Stimulated activated naive CD8-positive, alpha-beta T cell treated with anti-CD3 and anti-CD28 coated beads, Interleukin-15, Interleukin-2, amounts not matched to agents 100 U/mL and 50 U/mL, for 24 hours (primary cell): Measurements from ENCODE around the gene ETV6.

Experiments
- ATAC-seq: fragments of 150-1000 bp; cut with Tn5 transposase; one replicate; pipeline ENCODE4 v1.10.0; 2021
- DNase-seq: peaks from one replicate; pipeline ENCODE4 v3.0.0; 2021

ETV6 gene

GRCh38 chr12:11645391-11645790 lies 4.1 kb upstream of the ETV6 start:
- ATAC-seq, result no peak
- DNase-seq, result no peak

GRCh38 chr12:11648514-11649412 lies 711 bp upstream of the ETV6 start:
- DNase-seq (peak; percentile 71), ATAC-seq (peak; percentile 36)

DNA sequence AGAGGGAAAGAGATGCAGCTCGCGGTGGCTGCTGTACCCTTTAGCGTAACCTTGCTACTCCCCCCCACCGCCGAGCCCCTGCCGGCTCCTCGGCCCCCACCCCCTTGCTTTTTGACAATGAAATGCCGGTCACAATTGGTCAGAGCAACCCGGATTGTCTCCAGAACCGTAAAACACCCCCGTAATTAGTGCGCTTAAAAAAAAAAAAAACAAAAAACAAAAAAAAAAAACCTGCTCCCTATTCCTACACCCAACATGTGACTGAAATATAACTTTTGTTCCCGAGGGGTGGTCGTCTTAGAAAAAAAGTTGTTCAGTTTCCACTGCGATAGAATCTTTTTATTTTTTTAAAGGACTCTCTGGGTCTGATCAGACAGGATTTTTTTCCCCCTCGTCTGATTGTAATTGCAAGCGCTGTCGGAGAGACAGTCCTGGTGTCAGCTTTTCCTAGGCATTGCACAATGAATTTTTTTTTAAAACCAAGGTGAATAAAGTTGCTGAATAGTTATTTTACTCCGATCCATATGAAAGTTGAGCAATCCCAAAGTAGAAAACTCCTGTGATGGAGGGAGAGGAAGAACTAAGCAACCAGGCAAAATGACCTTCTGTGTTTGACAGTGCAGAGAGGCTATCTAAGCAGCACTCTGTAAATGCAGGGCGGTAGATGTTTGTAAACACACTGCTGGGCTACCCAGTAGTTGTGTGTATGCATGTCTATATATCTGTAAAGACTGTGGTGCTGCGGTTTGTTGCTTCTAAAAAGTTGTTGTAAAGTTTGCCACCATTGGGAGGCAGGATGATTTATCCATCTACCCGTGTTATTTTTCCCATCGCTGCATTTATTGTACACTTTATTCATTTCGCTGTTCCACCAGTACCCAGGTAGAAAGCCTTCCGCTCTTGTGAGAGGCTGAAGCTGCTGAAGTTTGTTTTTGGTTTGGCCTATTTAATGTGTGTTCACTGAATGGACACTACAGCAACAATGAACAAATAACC lies 1.1 kb downstream of the ETV6 start:
- ATAC-seq (no peak), DNase-seq (no peak)

- ATAC-seq (no peak), DNase-seq (no peak)
Measured at GRCh38 chr12:11651381-11651780, 1.9 kb downstream of the ETV6 start.

- DNase-seq (no peak), ATAC-seq (no peak)
Measured at GRCh38 chr12:11651785-11652184, 2.3 kb downstream of the ETV6 start.

- DNase-seq (peak; percentile 21), ATAC-seq (peak; percentile 12)
Measured at GRCh38 chr12:11652351-11653040, 3.0 kb downstream of the ETV6 start.

GRCh38 chr12:11653215-11653753 lies 3.8 kb downstream of the ETV6 start:
- peak; percentile 55 for DNase-seq
- ATAC-seq, result peak; percentile 54

DNA sequence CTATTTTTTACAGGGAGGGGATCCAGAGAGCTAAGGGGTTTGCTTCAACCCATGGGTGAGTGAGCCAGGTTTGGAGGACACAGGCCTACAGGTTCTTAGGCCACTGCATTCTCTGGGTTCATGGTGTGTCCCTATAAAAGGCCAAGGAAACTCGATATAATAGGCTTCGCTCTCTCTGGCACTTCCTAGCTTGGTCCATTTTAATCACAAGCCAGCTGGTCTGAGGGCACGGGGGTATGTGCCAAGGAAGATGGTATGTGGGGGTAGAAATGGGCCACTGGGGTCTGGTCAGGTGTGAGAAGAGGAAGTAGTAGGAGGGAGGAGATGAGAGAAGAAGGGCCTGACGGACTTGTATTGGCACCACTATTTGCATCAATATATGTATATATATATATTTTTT lies 4.9 kb downstream of the ETV6 start:
- no peak for DNase-seq
- ATAC-seq, result no peak

DNA sequence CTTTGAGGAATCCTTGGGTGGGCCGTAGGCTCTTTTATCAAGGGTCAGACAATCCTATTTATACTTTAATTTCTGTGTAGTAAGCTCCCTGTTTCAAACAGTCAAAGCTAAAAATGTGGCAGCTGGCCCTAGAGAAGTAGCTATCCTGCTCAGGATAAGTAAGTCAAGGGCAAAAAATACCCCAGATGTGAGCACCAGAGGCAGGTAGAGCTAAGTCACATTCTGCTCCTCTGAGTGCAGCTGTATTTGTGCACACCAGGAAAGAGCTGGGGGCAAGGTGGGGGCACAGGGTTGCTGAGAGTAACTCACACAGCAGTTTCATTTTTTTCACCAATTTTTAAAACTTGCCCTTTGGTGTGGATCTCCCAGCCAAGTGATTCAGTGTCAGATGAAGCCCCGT lies 5.3 kb downstream of the ETV6 start:
- no peak for DNase-seq

DNA sequence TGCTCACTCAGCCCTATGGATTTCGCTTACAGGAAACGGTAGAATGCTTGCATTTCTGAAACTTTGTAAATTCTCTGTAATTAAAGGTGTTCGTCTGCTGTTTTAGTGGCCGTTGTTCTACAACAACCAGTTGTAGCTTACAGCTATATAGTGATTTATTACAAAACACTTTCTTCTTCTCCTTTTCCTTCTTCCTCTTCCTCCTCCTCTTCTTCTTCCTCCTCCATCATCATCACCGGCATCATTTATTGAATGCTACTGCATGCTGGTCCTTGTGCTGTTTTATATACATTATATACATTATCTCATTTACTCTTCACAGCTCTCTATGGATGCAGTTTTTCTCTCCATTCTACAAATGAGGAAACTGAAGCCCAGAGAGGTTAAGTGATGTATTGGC lies 6.4 kb downstream of the ETV6 start:
- DNase-seq (no peak), ATAC-seq (no peak)

More for the DNA sequence above, 5.3 kb downstream of the ETV6 start:
- no peak for ATAC-seq

- ATAC-seq (no peak), DNase-seq (no peak)
Measured at GRCh38 chr12:11656550-11656949, 7.1 kb downstream of the ETV6 start.

DNA sequence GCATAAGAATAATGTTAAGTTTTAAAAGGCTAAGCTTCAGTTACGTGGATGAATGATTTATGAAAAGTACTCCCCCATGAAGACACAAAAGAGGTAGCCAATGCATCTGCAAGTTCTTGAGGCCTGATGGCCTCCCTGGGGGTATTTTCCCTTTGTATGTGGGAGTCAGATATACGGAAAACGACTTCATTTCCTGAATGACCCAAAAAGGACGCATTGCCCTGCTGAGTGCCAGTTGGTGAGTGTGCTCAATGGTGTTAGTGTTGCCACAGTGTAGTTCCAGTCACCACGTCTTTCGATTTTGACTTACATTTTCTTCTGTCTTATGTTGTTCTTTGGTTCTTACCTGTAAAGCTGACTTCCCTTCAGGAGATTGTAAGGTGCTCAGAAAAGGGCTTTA lies 8.0 kb downstream of the ETV6 start:
- ATAC-seq, result no peak
- no peak for DNase-seq

GRCh38 chr12:11658791-11659190 lies 9.3 kb downstream of the ETV6 start:
- DNase-seq (no peak), ATAC-seq (peak; percentile 29)

GRCh38 chr12:11660624-11661023 lies 11.2 kb downstream of the ETV6 start:
- DNase-seq (no peak), ATAC-seq (no peak)

DNA sequence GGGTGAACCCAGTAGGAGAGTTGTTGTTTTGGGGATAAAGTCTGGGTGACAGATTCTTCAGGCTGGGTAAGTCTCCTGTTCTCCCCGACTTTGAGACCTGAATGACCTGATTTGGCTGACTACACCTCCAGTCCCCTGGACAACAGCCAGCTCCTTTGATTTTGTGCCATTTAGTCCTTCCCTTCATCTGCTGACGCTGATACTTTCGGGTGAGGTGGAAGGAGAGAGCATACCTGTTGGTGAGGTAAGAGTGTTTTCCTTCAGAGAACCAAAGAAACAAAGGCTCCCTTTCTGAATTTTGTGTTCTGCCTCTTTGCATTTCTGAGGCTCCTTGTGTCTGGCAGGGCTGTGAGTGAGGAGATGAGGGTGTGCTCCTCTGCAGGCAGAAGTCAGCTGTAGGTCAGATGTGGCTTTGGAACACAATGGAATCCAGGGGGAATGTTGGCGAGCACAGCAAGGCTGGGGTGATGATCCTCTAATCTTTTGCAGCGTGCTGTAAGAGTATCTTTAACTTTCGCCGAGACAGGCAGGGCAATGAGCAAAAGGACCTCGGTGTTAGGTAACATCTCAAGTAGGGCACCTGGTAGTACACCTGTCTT lies 12.1 kb downstream of the ETV6 start:
- no peak for ATAC-seq
- DNase-seq, result no peak

DNA sequence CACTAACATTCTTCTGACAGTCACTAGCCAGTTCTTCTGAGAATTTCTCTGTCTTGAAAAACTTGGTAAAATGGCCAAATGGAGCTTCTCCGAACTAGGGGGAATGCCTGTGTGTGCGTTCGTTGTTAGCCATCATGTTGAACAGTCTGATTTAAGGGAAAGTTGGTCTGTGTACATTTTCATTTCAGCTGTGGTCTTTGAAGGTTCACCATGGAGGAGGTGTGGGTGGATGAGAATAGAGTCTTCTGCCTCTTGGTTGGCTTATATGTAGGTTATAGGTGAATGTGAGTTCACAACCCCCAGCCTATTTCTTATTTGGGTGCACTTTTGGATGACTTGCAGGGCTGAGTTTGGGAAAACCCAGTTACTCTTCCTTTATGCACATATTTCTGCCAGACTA lies 12.9 kb downstream of the ETV6 start:
- DNase-seq (no peak), ATAC-seq (peak; percentile 58)

DNA sequence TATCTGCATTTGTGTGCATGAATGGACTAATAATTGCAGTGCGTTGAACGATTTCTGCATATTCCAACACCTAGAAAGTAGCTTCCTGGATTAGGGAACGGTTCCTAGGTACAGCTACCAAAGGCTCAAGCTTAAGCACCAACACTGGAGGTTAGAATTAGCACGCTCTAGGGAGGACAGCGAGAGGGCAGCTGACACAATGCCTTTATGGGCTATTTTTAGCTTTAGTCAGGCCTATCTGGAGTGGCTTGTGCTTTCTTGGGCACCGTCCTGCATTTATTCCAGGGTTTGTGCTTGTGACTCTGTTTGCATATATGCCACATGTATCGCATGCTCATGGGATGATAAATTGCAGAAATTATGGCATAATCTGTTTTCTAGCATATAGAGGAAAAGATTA lies 13.7 kb downstream of the ETV6 start:
- DNase-seq, result no peak
- no peak for ATAC-seq

DNA sequence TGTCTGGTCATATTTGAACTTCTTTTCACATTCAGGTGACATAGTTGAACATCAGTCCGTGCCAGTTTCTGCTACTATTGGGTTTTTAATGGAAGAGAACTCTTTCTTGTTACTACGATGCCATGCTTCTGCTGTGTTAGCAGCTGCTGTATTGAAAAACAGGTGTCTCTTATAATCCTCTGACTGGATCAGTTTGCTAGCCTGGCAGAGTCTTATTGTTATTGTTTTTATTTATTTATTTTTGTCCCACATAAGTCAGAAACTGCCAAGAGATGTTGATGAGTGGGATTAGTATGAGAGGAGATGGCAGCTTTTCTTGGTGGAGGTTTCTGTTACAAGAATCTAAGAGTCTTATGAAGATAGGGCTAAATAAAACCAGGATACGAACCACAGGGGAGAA lies 14.6 kb downstream of the ETV6 start:
- ATAC-seq, result no peak
- no peak for DNase-seq

DNA sequence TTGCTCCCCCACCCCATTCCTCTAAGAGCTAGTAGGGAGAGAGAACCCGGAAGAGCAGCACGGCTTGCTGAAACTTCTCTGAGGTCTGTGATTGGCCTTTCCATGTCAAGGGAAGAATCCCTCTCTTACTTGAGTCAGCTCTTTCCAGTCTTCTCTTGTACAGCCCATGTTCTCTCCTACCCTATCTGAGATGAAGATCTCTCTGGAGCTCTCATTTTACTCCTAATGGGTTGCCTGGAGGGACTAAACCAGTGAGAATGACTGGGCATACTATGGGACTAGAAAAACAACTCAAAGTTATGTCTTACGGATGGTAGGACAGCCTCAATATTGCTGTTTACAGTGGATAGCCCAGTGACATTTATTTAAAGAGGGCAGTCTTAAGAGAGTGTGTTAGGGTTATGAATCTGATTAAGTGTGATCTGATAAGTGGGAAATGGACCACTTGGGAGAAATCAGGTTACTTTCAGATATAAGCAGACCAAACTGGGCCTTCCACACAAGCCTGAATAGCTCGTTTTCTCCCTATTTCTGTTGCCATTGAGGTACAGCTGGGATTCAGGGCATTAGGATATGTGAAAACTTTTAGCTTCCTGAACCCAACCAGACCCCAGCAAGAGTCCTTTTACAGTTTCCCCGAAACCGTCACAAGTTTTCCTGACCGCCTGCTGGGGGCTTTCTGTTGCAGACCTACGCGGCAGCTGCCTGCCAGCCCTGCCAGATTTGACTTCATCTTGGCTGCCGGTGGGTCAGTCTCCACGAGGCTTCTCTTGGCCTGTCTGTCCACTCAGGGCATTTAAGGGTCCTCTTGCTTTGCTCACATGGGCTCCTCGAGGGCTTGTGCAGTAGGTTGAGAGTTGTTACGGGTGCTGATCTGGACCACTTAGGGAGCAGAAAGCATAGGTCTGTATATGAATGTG lies 16.9 kb downstream of the ETV6 start:
- no peak for ATAC-seq
- DNase-seq, result no peak

DNA sequence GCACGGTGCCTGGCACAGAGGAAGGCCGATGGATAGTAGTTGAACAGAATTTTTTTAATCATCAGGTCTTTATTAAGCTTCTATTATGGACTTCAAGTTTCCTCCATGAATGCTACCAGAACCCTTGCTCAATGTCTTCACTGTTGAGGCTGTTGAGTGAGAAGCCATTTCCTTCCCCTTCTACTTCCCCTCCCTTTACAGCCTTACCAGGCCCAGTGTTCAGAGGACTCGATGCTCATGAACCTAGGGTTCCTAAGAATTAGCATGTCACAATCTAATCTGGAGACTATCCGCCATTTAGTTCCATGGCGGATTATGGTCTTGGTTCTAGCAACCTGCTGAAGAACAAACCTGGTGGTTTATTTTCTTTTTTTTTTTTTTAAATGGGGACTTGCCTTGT lies 17.7 kb downstream of the ETV6 start:
- no peak for DNase-seq
- no peak for ATAC-seq

DNA sequence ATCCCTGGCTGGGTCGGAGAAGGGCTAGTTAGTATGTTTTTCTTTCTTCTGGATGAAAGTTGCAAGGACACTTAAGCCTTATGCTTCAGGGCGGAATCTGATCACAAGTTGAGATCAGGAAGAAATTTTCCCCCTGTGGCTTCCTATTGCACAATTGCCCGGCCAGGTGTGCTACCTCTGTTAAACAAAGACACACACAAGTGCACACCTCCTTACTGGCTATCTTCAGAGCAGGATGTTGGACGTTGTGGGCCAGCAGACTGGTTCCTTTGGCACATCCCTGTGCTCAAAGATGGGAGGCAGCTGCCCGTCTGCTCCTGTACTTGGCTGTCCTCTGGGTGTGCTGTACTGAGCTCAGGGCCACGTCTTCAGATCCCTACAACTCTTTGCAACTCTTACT lies 19.1 kb downstream of the ETV6 start:
- ATAC-seq (no peak), DNase-seq (no peak)
